ENCODE data around the gene IFNA21.

GRCh38 chr9:21171351-21171750 is 4.9 kb upstream of the IFNA21 start:
- TF ChIP-seq POLR2A (IDR thresholded peaks at IDR 0.05; ENCODE audit: extremely low read depth, insufficient read length) (no peak), CTCF (IDR thresholded peaks at IDR 0.05; ENCODE audit: low read depth, low read length) (no peak), MAX (IDR thresholded peaks at IDR 0.05; ENCODE audit: low read depth, low read length) (no peak)
